Colonic mucosa (tissue), 4 donors: ENCODE measurements around the gene ENPP6. TPM values are rescaled to one million over a fixed set of nuclear protein-coding genes. Genes with fewer than 3 reads are reported as not detected.

Source experiments
- DNase-seq: peaks from one replicate; pipeline ENCODE4 v3.0.0-alpha.2; 2020
- H3K27ac ChIP-seq: fragments of 200-600 bp; one replicate; pipeline ENCODE4 v1.8.0; 2021
- H3K27me3 ChIP-seq: fragments of 200-600 bp; one replicate; pipeline ENCODE4 v1.8.0; 2021
- H3K36me3 ChIP-seq: fragments of 200-600 bp; one replicate; pipeline ENCODE4 v1.8.0; 2021
- H3K4me1 ChIP-seq: fragments of 200-600 bp; one replicate; pipeline ENCODE4 v1.8.0; 2021; ENCODE audit warnings: mild to moderate bottlenecking
- H3K4me3 ChIP-seq: fragments of 200-600 bp; one replicate; pipeline ENCODE4 v1.8.0; 2021
- H3K9ac ChIP-seq, 2 donors: one replicate each; pipeline ENCODE4 v1.7.0; 2013; ENCODE audit warnings: control low read depth in 2 of 2, low read depth in 2 of 2, low read length in 2 of 2
- H3K9me3 ChIP-seq: fragments of 200-600 bp; one replicate; pipeline ENCODE4 v1.8.0; 2021
- CTCF ChIP-seq: fragments of 200-600 bp; IDR thresholded peaks from one replicate; pipeline ENCODE4 v1.8.0; 2022; ENCODE audit warnings: antibody characterized with exemption, mild to moderate bottlenecking
- intact Hi-C: fragments of 100-400 bp; cut with DNase I; formaldehyde crosslinking; loops from one replicate; pipeline ENCODE4 v1.14.1; 2022
- total RNA-seq, 2 donors: library from RNA; stranded (reverse); fragmentation: NEBNext Ultra II Directional in 1 of 2; extraction: Animal tissue kit (Norgen Biotek cat#: 25700) in 1 of 2; gene quantifications; one replicate each; pipeline ENCODE4 v1.2.1, GENCODE V29; 2021
- donor health status: healthy.
- donor health status: DM: no; HTN: no; CAD: no.
- donor health status: DM: no; HTN: no; CAD: no.

The ENPP6 gene
- under 1 TPM; 0.27 to 0.53 TPM for total RNA-seq

- Histone ChIP-seq H3K27ac (no peak within 1 kb of the TSS), H3K4me1 (no peaks in the 10 kb centered on the region), H3K9me3 (no peaks in the 10 kb centered on the region), H3K9ac (no peak within 1 kb of the TSS), H3K4me3 (no peak within 1 kb of the TSS), H3K27me3 (no peaks in the 10 kb centered on the region), H3K36me3 (no peaks in the 10 kb centered on the region)
- no peak for DNase-seq
- intact Hi-C loops, result no loop called here
- TF ChIP-seq CTCF, result no peak
Measured at GRCh38 chr4:184217634-184218033, at the start of gene ENPP6. Gene ENPP6 (minus strand): TSS chr4:184217873. CDS start chr4:184217819, 54 bp downstream.

- Histone ChIP-seq H3K36me3 (no peaks in the 10 kb centered on the region), H3K9me3 (no peaks in the 10 kb centered on the region), H3K27ac (peak overlapping the region; percentile 50), H3K4me1 (no peaks in the 10 kb centered on the region), H3K4me3 (no peak overlapping the region), H3K9ac (no peak overlapping the region), H3K27me3 (no peaks in the 10 kb centered on the region)
- TF ChIP-seq CTCF, result no peak
- intact Hi-C loops, result no loop called here
- DNase-seq, result no peak
Measured at GRCh38 chr4:184267206-184267608, 49.5 kb upstream of the ENPP6 start.

- H3K27me3 ChIP-seq, result no peaks in the 10 kb centered on the region
- TF ChIP-seq CTCF, result no peak
- no peaks in the 10 kb centered on the region for H3K36me3 ChIP-seq
- H3K27ac ChIP-seq, result no peak overlapping the region
- H3K4me3 ChIP-seq, result no peak overlapping the region
- H3K9me3 ChIP-seq, result no peaks in the 10 kb centered on the region
- H3K9ac ChIP-seq, result no peak overlapping the region
- DNase-seq, result no peak
- intact Hi-C loops, result no loop called here
- H3K4me1 ChIP-seq, result no peaks in the 10 kb centered on the region
Measured at GRCh38 chr4:184265546-184266351, 48.1 kb upstream of the ENPP6 start.

- Histone ChIP-seq H3K36me3 (no peaks in the 10 kb centered on the region), H3K27ac (no peak overlapping the region), H3K9ac (no peak overlapping the region), H3K4me1 (no peaks in the 10 kb centered on the region), H3K27me3 (no peaks in the 10 kb centered on the region), H3K9me3 (no peaks in the 10 kb centered on the region), H3K4me3 (no peak overlapping the region)
- intact Hi-C loops, result loop anchor here (1.0 kb wide), 1 partner anchor 275 kb away; no protein-coding TSS in a partner anchor
- peak; percentile 96 for DNase-seq
- TF ChIP-seq CTCF, result peak; percentile 94
Measured at GRCh38 chr4:184263910-184264732, 46.4 kb upstream of the ENPP6 start.

GRCh38 chr4:184263461-184263860 lies 45.8 kb upstream of the ENPP6 start:
- Histone ChIP-seq H3K36me3 (no peaks in the 10 kb centered on the region), H3K9me3 (no peaks in the 10 kb centered on the region), H3K27ac (no peak overlapping the region), H3K27me3 (no peaks in the 10 kb centered on the region), H3K9ac (no peak overlapping the region), H3K4me3 (no peak overlapping the region), H3K4me1 (no peaks in the 10 kb centered on the region)
- intact Hi-C loops, result loop anchor here (1.0 kb wide), 1 partner anchor 276 kb away; no protein-coding TSS in a partner anchor
- TF ChIP-seq CTCF, result no peak
- DNase-seq, result no peak
